HG03196 (cell line): ENCODE results near the gene ORAI3.
"Not testable (repeated sequence)": the region's sequence is repeated elsewhere in the genome, so short reads cannot be mapped to it uniquely, and the experiment has no call there.

Experiments used
- ATAC-seq: cut with Tn5 transposase; IDR thresholded peaks from one replicate; pipeline ENCODE4 v1.9.1; 2021; ENCODE audit not compliant: unreplicated experiment

The ORAI3 gene

GRCh38 chr16:30923554-30924075 lies 25.3 kb upstream of the ORAI3 start, which contains the start of gene FBXL19:
TSS of gene FBXL19 (plus strand) at chr16:30923572. CDS start at chr16:30925755, 2,183 bp downstream.
- ATAC-seq, result no peak

GRCh38 chr16:30924076-30924912 lies 24.6 kb upstream of the ORAI3 start:
- no peak for ATAC-seq

GRCh38 chr16:30924913-30925631 lies 23.8 kb upstream of the ORAI3 start:
- ATAC-seq, result no peak

GRCh38 chr16:30925632-30925987 lies 23.3 kb upstream of the ORAI3 start:
- no peak for ATAC-seq

GRCh38 chr16:30925995-30926811 lies 22.7 kb upstream of the ORAI3 start:
- ATAC-seq, result no peak

GRCh38 chr16:30926937-30927788 lies 21.7 kb upstream of the ORAI3 start:
- ATAC-seq, result no peak

- no peak for ATAC-seq
Observed at GRCh38 chr16:30927789-30928378, 21.0 kb upstream of the ORAI3 start.

GRCh38 chr16:30928390-30928789 lies 20.5 kb upstream of the ORAI3 start:
- ATAC-seq, result no peak

- ATAC-seq, result no peak
Observed at GRCh38 chr16:30929167-30929566, 19.7 kb upstream of the ORAI3 start.

GRCh38 chr16:30930160-30930571 lies 18.7 kb upstream of the ORAI3 start:
- no peak for ATAC-seq

GRCh38 chr16:30931068-30931650 lies 17.7 kb upstream of the ORAI3 start:
- ATAC-seq, result no peak

GRCh38 chr16:30934827-30935557 lies 13.9 kb upstream of the ORAI3 start:
- ATAC-seq, result no peak

- no peak for ATAC-seq
Observed at GRCh38 chr16:30937692-30938091, 11.2 kb upstream of the ORAI3 start.

- ATAC-seq, result not testable (repeated sequence)
Observed at GRCh38 chr16:30939571-30939970, 9.3 kb upstream of the ORAI3 start.

GRCh38 chr16:30941600-30942425 lies 7.1 kb upstream of the ORAI3 start:
- ATAC-seq, result peak; percentile 84

GRCh38 chr16:30942426-30942806 lies 6.5 kb upstream of the ORAI3 start:
- ATAC-seq, result no peak

- ATAC-seq, result no peak
Observed at GRCh38 chr16:30944352-30944751, 4.5 kb upstream of the ORAI3 start.
